Thyroid gland (tissue), 4 donors: ENCODE data around the gene MRPL12. TPM values are rescaled to one million over a fixed set of nuclear protein-coding genes. Genes with fewer than 3 reads are reported as not detected.

Experiments used
- DNase-seq, 2 donors: peaks; one replicate each; pipeline ENCODE4 v3.0.0-alpha.2; 2019
- H3K27ac ChIP-seq, 3 donors: fragments of 200-600 bp; sonication (generic); 1 replicate in 2 of 3; 2 replicates in 1 of 3; pipeline ENCODE4 v1.5.1; 2016 to 2019; ENCODE audit warnings: mild to moderate bottlenecking in 1 of 3, moderate library complexity in 1 of 3
- H3K27me3 ChIP-seq: fragments of 200-600 bp; sonication (generic); one replicate; pipeline ENCODE4 v1.5.1; 2019
- H3K36me3 ChIP-seq, 2 donors: fragments of 200-600 bp; sonication (generic); one replicate each; pipeline ENCODE4 v1.5.1; 2016 to 2019
- H3K4me1 ChIP-seq, 2 donors: fragments of 200-600 bp; sonication (generic); one replicate each; pipeline ENCODE4 v1.5.1; 2017 to 2019
- H3K4me3 ChIP-seq, 3 donors: fragments of 200-600 bp; sonication (generic); replicated peaks in 1 of 3; 1 replicate in 2 of 3; 2 replicates in 1 of 3; pipeline ENCODE4 v1.5.1; 2016; ENCODE audit warnings: mild to moderate bottlenecking in 1 of 3
- H3K9me3 ChIP-seq: fragments of 200-600 bp; sonication (generic); one replicate; pipeline ENCODE4 v1.5.1; 2017
- POLR2A ChIP-seq, 2 donors: fragments of 450-650 bp; IDR thresholded peaks; one replicate each; pipeline ENCODE4 v1.6.1; 2017; ENCODE audit warnings: antibody characterized with exemption in 2 of 2, mild to moderate bottlenecking in 2 of 2, moderate library complexity in 1 of 2
- WGBS, 2 donors: methylation state at CpG; one replicate each; pipeline ENCODE4 v1.1.5; 2017; 5-methylcytosine and 5-hydroxymethylcytosine counted together
- intact Hi-C: fragments of 100-400 bp; cut with DNase I; formaldehyde crosslinking; loops from one replicate; pipeline ENCODE4 v1.15.1; 2023
- total RNA-seq, 4 donors: library from RNA; depleted of rRNA; stranded (reverse); fragments of >200 nt; gene quantifications; one replicate each; pipeline ENCODE4 v1.2.3, GENCODE V29; 2016
- TF ChIP-seq, protein P1 (sequence below), 6 experiments: fragments of 200-600 bp in 3 of 6; fragments of 450-650 bp in 3 of 6; sonication (generic) in 3 of 6; IDR thresholded peaks; one replicate each; pipeline ENCODE4 v1.5.1; 2016 to 2019; ENCODE audit warnings: antibody characterized with exemption in 6 of 6, mild to moderate bottlenecking in 2 of 6, inconsistent platforms in 1 of 6, moderate library complexity in 1 of 6

Gene MRPL12
- total RNA-seq, 4 donors from 2014 or later, result 30.7 to 89.3 (median 46.4) TPM

GRCh38 chr17:81720267-81721071 lies 17.3 kb downstream of the MRPL12 start:
- WGBS, 2 donors, result 87 to 89% methylated on average over 17 to 32 of the region's 33 CpGs
- DNase-seq, result no peak
- intact Hi-C loops, result no loop called here

GRCh38 chr17:81722184-81723120 lies 19.3 kb downstream of the MRPL12 start:
- Histone ChIP-seq H3K4me1 (peaks cover 19 to 21% of the 10 kb centered on the region in 2 donors), H3K4me3 (no peak overlapping the region), H3K27me3 (no peaks in the 10 kb centered on the region), H3K9me3 (no peaks in the 10 kb centered on the region), H3K36me3 (no peaks in the 10 kb centered on the region), H3K27ac (peak overlapping the region; percentile 73 to 77 (median 75))
- DNase-seq, result peak; percentile 97
- WGBS, 2 donors, result 28 to 35% methylated on average over 9 to 10 of the region's 10 CpGs
- TF ChIP-seq, protein P1, sequence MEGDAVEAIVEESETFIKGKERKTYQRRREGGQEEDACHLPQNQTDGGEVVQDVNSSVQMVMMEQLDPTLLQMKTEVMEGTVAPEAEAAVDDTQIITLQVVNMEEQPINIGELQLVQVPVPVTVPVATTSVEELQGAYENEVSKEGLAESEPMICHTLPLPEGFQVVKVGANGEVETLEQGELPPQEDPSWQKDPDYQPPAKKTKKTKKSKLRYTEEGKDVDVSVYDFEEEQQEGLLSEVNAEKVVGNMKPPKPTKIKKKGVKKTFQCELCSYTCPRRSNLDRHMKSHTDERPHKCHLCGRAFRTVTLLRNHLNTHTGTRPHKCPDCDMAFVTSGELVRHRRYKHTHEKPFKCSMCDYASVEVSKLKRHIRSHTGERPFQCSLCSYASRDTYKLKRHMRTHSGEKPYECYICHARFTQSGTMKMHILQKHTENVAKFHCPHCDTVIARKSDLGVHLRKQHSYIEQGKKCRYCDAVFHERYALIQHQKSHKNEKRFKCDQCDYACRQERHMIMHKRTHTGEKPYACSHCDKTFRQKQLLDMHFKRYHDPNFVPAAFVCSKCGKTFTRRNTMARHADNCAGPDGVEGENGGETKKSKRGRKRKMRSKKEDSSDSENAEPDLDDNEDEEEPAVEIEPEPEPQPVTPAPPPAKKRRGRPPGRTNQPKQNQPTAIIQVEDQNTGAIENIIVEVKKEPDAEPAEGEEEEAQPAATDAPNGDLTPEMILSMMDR (IDR thresholded peaks at IDR 0.05), result peak in 3 of 6 experiments; percentile 4 to 41 (median 26)
- TF ChIP-seq POLR2A (IDR thresholded peaks at IDR 0.05), result peak in 1 of 2 donors; percentile 16
- intact Hi-C loops, result no loop called here

More at GRCh38 chr17:81720267-81721071, 17.3 kb downstream of the MRPL12 start:
- TF ChIP-seq POLR2A (IDR thresholded peaks at IDR 0.05), result no peak
- TF ChIP-seq, protein P1 (IDR thresholded peaks at IDR 0.05), result no peak
- H3K36me3 ChIP-seq, result no peaks in the 10 kb centered on the region
- no peaks in the 10 kb centered on the region for H3K9me3 ChIP-seq
- no peak overlapping the region for H3K27ac ChIP-seq
- H3K4me1 ChIP-seq, result peaks cover 19 to 21% of the 10 kb centered on the region in 2 donors
- H3K27me3 ChIP-seq, result no peaks in the 10 kb centered on the region
- H3K4me3 ChIP-seq, result no peak overlapping the region

DNA sequence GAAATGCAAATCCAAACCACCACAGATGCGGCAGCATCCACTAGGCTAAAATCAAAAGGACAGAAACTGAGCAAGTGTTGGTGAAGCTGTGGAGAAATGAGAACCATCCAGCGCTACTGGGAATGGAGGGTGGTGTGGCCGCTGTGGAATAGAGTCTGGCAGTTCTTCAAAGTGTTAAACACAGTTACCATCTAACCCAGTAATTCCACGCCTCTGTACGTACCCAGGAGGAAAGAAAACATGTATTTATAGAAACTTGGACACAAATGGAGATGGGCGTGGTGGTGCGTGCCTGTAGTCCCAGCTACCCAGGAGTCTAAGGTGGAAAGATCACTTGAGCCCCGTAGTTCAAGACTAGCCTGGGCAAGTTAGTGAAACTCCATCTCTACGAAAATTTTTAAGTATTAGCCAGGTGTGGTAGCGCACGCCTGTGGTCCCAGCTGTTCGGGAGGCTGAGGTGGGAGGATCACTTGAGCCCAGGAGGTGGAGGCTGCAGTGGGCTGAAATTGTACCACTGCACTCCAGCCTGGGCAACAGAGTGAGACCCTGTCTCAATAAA lies 20.6 kb downstream of the MRPL12 start:
- Histone ChIP-seq H3K4me1 (peaks cover 19 to 21% of the 10 kb centered on the region in 2 donors), H3K9me3 (no peaks in the 10 kb centered on the region), H3K36me3 (no peaks in the 10 kb centered on the region), H3K4me3 (no peak overlapping the region), H3K27me3 (no peaks in the 10 kb centered on the region), H3K27ac (peak overlapping the region in 2 of 3 donors; percentile 30 to 53)
- 51 to 53% methylated on average over 12 of the region's 12 CpGs for WGBS, 2 donors
- TF ChIP-seq POLR2A (IDR thresholded peaks at IDR 0.05), result no peak
- TF ChIP-seq, protein P1 (IDR thresholded peaks at IDR 0.05), result no peak
- intact Hi-C loops, result no loop called here
- no peak for DNase-seq

DNA sequence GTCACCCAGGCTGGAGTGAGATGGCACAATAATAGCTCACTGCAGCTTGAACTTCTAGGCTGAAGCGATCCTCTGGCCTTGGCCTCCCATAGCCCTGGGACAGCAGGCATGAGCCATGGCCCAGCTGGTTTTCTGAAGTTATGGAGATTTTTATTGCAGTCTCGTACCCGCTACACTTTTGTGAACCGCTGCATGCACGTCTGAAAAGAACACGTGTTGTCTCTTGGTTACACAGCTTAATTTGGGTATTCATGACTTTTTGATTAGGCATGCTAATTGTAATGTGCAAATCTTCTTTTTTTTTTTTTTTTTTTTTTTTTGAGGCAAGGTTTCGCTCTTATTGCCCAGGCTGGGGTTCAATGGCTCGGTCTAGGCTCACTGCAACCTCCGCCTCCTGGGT lies 22.3 kb downstream of the MRPL12 start:
- no peak for DNase-seq
- Histone ChIP-seq H3K27ac (no peak overlapping the region), H3K4me1 (peaks cover 20 to 21% of the 10 kb centered on the region in 2 donors), H3K27me3 (no peaks in the 10 kb centered on the region), H3K4me3 (no peak overlapping the region), H3K36me3 (no peaks in the 10 kb centered on the region), H3K9me3 (no peaks in the 10 kb centered on the region)
- 88 to 91% methylated on average over 9 of the region's 9 CpGs for WGBS, 2 donors
- intact Hi-C loops, result no loop called here
- TF ChIP-seq, protein P1 (IDR thresholded peaks at IDR 0.05), result no peak
- no peak for TF ChIP-seq POLR2A (IDR thresholded peaks at IDR 0.05)
